Uterus (tissue), 4 donors: ENCODE data around the gene BCR. TPM values are rescaled to one million over a fixed set of nuclear protein-coding genes. Genes with fewer than 3 reads are reported as not detected.

Experiments
- DNase-seq, 2 donors: peaks; one replicate each; pipeline ENCODE4 v3.0.0-alpha.2; 2019 to 2020
- H3K27ac ChIP-seq, 2 donors: fragments of 200-600 bp; sonication (generic); 1 replicate in 1 of 2; 2 replicates in 1 of 2; pipeline ENCODE4 v1.5.1; 2016 to 2018
- H3K27me3 ChIP-seq, 2 donors: fragments of 200-600 bp; sonication (generic); one replicate each; pipeline ENCODE4 v1.5.1; 2018 to 2019; ENCODE audit warnings: control low read depth in 1 of 2
- H3K36me3 ChIP-seq, 2 donors: fragments of 200-600 bp; sonication (generic); one replicate each; pipeline ENCODE4 v1.5.1; 2019; ENCODE audit warnings: control low read depth in 1 of 2
- H3K4me1 ChIP-seq, 2 donors: fragments of 200-600 bp; sonication (generic); one replicate each; pipeline ENCODE4 v1.5.1; 2018 to 2019; ENCODE audit warnings: control low read depth in 1 of 2
- H3K4me3 ChIP-seq, 2 donors: fragments of 200-600 bp; sonication (generic); 1 replicate in 1 of 2; 2 replicates in 1 of 2; pipeline ENCODE4 v1.5.1; 2018 to 2019; ENCODE audit warnings: mild to moderate bottlenecking in 1 of 2
- H3K9me3 ChIP-seq, 2 donors: fragments of 200-600 bp; sonication (generic); one replicate each; pipeline ENCODE4 v1.5.1; 2019; ENCODE audit warnings: control low read depth in 1 of 2
- POLR2A ChIP-seq, 2 donors: fragments of 450-650 bp; IDR thresholded peaks; one replicate each; pipeline ENCODE4 v1.6.1; 2016; ENCODE audit warnings: antibody characterized with exemption in 2 of 2, mild to moderate bottlenecking in 1 of 2, moderate library complexity in 1 of 2
- intact Hi-C: fragments of 100-400 bp; cut with DNase I; formaldehyde crosslinking; loops from one replicate; pipeline ENCODE4 v1.15.1; 2023; ENCODE audit warnings: low total_unique reads
- total RNA-seq, 4 donors: library from RNA; depleted of rRNA in 3 of 4; stranded (reverse); fragments of >200 nt in 3 of 4; gene quantifications; one replicate each; pipeline versions ENCODE4 v1.1.0 to v1.2.4, GENCODE V29; 2014 to 2023
- TF ChIP-seq, protein P1 (sequence below), 4 experiments: fragments of 200-600 bp in 2 of 4; fragments of 450-650 bp in 2 of 4; sonication (generic) in 2 of 4; IDR thresholded peaks; one replicate each; pipeline ENCODE4 v1.5.1; 2016 to 2019; ENCODE audit warnings: antibody characterized with exemption in 4 of 4, mild to moderate bottlenecking in 2 of 4, moderate library complexity in 1 of 4
- donor health status: DM: yes; HTN: yes; CAD: no.

Gene BCR
- total RNA-seq, 4 donors from 2014 or later: 10.6 to 93.3 (median 28.3) TPM

- no peaks in the 10 kb centered on the region for H3K9me3 ChIP-seq
- H3K4me1 ChIP-seq: peaks cover 0 to 13% of the 10 kb centered on the region in 2 donors
- H3K27me3 ChIP-seq: no peaks in the 10 kb centered on the region
- intact Hi-C loops: no loop called here
- no peak overlapping the region for H3K4me3 ChIP-seq
- H3K36me3 ChIP-seq: no peaks in the 10 kb centered on the region
- no peak for DNase-seq
- no peak for TF ChIP-seq POLR2A (IDR thresholded peaks at IDR 0.05)
- no peak overlapping the region for H3K27ac ChIP-seq
These were observed 78.5 kb downstream of the BCR start for GRCh38 chr22:23258826-23259170.

DNA sequence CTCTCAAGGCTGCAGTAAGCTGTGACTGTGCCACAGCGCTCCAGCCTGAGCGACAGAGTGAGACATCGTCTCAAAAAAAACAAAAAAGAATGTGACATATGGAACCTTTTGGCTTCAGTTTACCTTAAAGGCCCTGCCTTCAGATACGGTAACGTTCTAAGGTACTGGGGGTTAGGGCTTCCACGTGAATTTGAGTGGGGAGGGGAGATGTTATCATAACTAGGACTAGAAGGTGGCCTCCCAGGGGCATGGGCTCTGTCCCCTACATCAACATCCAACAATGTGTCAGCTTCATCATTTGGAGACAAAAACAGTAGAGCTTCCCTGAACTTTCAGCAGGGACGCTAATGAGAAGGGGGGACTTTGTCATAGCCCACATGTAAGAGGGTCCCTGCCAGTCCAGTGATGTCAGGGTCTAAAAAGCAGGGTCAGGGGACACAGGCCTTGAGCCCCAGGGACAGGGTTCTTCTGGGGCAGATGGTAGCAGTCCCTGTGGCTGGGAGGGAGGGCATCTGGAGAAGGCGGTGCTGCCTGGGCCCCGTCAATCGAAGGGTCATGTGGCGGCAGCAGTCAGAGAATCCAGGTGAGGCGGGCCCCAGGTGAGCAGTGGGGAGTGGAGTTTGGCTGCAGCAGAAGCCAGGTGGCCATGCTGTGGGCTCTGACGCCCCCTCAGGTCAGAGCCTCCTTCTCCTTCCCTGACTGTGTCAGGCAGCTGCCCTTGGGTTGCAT, 79.8 kb downstream of the BCR start:
- TF ChIP-seq, protein P1, sequence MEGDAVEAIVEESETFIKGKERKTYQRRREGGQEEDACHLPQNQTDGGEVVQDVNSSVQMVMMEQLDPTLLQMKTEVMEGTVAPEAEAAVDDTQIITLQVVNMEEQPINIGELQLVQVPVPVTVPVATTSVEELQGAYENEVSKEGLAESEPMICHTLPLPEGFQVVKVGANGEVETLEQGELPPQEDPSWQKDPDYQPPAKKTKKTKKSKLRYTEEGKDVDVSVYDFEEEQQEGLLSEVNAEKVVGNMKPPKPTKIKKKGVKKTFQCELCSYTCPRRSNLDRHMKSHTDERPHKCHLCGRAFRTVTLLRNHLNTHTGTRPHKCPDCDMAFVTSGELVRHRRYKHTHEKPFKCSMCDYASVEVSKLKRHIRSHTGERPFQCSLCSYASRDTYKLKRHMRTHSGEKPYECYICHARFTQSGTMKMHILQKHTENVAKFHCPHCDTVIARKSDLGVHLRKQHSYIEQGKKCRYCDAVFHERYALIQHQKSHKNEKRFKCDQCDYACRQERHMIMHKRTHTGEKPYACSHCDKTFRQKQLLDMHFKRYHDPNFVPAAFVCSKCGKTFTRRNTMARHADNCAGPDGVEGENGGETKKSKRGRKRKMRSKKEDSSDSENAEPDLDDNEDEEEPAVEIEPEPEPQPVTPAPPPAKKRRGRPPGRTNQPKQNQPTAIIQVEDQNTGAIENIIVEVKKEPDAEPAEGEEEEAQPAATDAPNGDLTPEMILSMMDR (IDR thresholded peaks at IDR 0.05): no peak
- no peak for TF ChIP-seq POLR2A (IDR thresholded peaks at IDR 0.05)
- peaks cover 0 to 13% of the 10 kb centered on the region in 2 donors for H3K4me1 ChIP-seq
- intact Hi-C loops: no loop called here

GRCh38 chr22:23260645-23261581, 80.6 kb downstream of the BCR start:
- peaks cover 0 to 13% of the 10 kb centered on the region in 2 donors for H3K4me1 ChIP-seq
- no peak overlapping the region for H3K4me3 ChIP-seq
- DNase-seq: no peak
- no peak overlapping the region for H3K27ac ChIP-seq
- H3K9me3 ChIP-seq: no peaks in the 10 kb centered on the region
- no peaks in the 10 kb centered on the region for H3K36me3 ChIP-seq
- H3K27me3 ChIP-seq: no peaks in the 10 kb centered on the region
- intact Hi-C loops: no loop called here
- no peak for TF ChIP-seq POLR2A (IDR thresholded peaks at IDR 0.05)
- TF ChIP-seq, protein P1 (IDR thresholded peaks at IDR 0.05): no peak

More for the DNA sequence above, 79.8 kb downstream of the BCR start:
- Histone ChIP-seq H3K27ac (no peak overlapping the region), H3K27me3 (no peaks in the 10 kb centered on the region), H3K4me3 (no peak overlapping the region), H3K9me3 (no peaks in the 10 kb centered on the region), H3K36me3 (no peaks in the 10 kb centered on the region)
- no peak for DNase-seq

DNA sequence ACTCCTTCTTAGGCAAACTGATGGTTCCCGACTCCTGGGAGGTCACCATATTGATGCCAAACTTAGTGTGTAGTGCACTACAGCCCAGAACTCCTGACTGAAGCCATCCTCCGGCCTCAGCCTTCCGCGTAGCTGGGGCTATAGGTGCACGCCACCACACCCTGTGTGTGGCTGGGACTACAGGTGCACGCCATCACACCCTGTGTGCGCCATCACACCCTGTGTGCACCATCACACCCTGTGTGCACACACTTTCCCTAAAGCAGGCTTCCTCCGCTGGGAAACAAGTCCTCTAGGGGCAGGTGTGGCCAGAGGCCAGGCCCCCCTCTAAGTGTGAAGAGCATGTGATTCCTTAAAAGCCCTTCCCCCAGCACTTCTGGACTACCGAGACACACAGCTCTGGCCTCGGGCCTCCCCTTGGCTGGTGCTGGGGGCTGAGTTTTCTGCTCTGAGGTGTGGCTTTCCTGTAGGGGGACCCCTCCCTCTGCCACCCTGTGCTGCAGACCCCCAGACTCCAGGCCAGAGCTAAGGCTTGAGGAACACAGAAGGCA, 81.7 kb downstream of the BCR start:
- intact Hi-C loops: no loop called here
- H3K27me3 ChIP-seq: no peaks in the 10 kb centered on the region
- no peaks in the 10 kb centered on the region for H3K36me3 ChIP-seq
- TF ChIP-seq, protein P1 (IDR thresholded peaks at IDR 0.05): no peak
- no peak for TF ChIP-seq POLR2A (IDR thresholded peaks at IDR 0.05)
- H3K4me1 ChIP-seq: peaks cover 0 to 7% of the 10 kb centered on the region in 2 donors
- H3K4me3 ChIP-seq: no peak overlapping the region
- peak overlapping the region in 1 of 2 donors; percentile 8 for H3K27ac ChIP-seq
- no peak for DNase-seq
- H3K9me3 ChIP-seq: no peaks in the 10 kb centered on the region

DNA sequence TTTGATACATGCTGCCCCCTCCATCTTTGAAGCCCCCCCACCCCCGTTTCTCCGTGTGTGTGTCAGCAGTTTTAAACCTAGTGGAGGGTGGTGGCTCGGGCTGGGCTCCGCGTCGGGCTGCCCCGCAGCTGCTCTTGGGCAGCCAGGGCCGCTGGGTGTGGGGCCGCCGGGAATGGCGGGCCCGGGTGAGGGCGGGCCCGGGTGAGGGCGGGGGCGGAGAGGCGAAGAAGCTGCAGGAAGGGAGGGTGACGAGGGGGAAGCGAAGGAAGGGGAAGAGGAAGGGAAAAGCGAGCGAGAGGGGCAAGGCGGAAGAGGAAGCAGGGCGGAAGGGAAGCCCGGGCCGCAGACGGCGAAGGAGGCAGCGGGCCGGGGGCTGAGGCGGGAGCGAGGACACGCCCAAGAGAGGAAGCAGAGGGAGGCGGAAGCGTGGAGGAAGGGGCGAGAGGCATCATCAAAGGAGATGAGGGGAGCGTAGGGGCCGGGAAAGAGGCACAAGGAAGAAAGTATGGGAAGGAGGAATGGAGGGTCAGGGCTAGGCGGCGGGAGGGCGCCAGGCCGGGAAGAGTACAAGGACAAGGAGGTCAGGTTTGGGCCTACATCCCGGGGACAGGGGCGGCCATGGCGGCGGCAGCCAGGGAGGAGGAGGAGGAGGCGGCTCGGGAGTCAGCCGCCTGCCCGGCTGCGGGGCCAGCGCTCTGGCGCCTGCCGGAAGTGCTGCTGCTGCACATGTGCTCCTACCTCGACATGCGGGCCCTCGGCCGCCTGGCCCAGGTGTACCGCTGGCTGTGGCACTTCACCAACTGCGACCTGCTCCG, 82.4 kb downstream of the BCR start:
- H3K4me1 ChIP-seq: no peaks in the 10 kb centered on the region
- DNase-seq: peak in 1 of 2 donors; percentile 33
- peak overlapping the region in 1 of 2 donors; percentile 48 for H3K27ac ChIP-seq
- H3K27me3 ChIP-seq: no peaks in the 10 kb centered on the region
- H3K9me3 ChIP-seq: no peaks in the 10 kb centered on the region
- no peak overlapping the region for H3K4me3 ChIP-seq
- intact Hi-C loops: no loop called here
- no peaks in the 10 kb centered on the region for H3K36me3 ChIP-seq
- TF ChIP-seq, protein P1 (IDR thresholded peaks at IDR 0.05): no peak
- no peak for TF ChIP-seq POLR2A (IDR thresholded peaks at IDR 0.05)
